Right atrium auricular region (tissue), 2 donors: ENCODE measurements around the gene TBX10. TPM values are rescaled to one million over a fixed set of nuclear protein-coding genes. Genes with fewer than 3 reads are reported as not detected.

Experiments
- DNase-seq: peaks from one replicate; pipeline ENCODE4 v3.0.0-alpha.2; 2019; ENCODE audit warnings: low spot score
- H3K27ac ChIP-seq, 2 donors: fragments of 200-600 bp; sonication (generic); 1 replicate in 1 of 2; 2 replicates in 1 of 2; pipeline ENCODE4 v1.5.1; 2016 to 2019
- H3K27me3 ChIP-seq, 2 donors: fragments of 200-600 bp; sonication (generic); one replicate each; pipeline versions ENCODE4 v1.5.1 to v1.6.0; 2017 to 2019
- H3K36me3 ChIP-seq: fragments of 200-600 bp; sonication (generic); one replicate; pipeline ENCODE4 v1.5.1; 2016
- H3K4me1 ChIP-seq, 2 donors: fragments of 200-600 bp; sonication (generic); one replicate each; pipeline versions ENCODE4 v1.5.1 to v1.6.0; 2017 to 2019
- H3K4me3 ChIP-seq, 2 donors: fragments of 200-600 bp; sonication (generic); 1 replicate in 1 of 2; 2 replicates in 1 of 2; pipeline ENCODE4 v1.5.1; 2017 to 2019; ENCODE audit warnings: mild to moderate bottlenecking in 1 of 2, moderate library complexity in 1 of 2
- H3K9me3 ChIP-seq, 2 donors: fragments of 200-600 bp; sonication (generic); one replicate each; pipeline ENCODE4 v1.5.1; 2019
- CTCF ChIP-seq, 2 donors: fragments of 200-600 bp; sonication (generic); IDR thresholded peaks; one replicate each; pipeline ENCODE4 v1.5.1; 2019; ENCODE audit warnings: antibody characterized with exemption in 2 of 2
- total RNA-seq, 2 donors: library from RNA; depleted of rRNA; stranded (reverse); fragments of >200 nt; gene quantifications; one replicate each; pipeline ENCODE4 v1.1.0, GENCODE V29; 2016

Gene TBX10
- total RNA-seq, 2 donors from 2014 or later: not detected

- peaks cover 46% of the 10 kb centered on the region for H3K36me3 ChIP-seq
- no peaks in the 10 kb centered on the region for H3K9me3 ChIP-seq
- H3K4me1 ChIP-seq: peaks cover 0 to 48% of the 10 kb centered on the region in 2 donors
- no peak for DNase-seq
- no peak for TF ChIP-seq CTCF (IDR thresholded peaks at IDR 0.05)
- no peaks in the 10 kb centered on the region for H3K27me3 ChIP-seq
- no peak overlapping the region for H3K4me3 ChIP-seq
- H3K27ac ChIP-seq: no peak overlapping the region
These were observed 28.4 kb downstream of the TBX10 start for GRCh38 chr11:67611165-67611564.

GRCh38 chr11:67610302-67610868 is 29.2 kb downstream of the TBX10 start:
- peaks cover 46% of the 10 kb centered on the region for H3K36me3 ChIP-seq
- H3K9me3 ChIP-seq: no peaks in the 10 kb centered on the region
- TF ChIP-seq CTCF (IDR thresholded peaks at IDR 0.05): no peak
- H3K27ac ChIP-seq: no peak overlapping the region
- DNase-seq: no peak
- peaks cover 0 to 45% of the 10 kb centered on the region in 2 donors for H3K4me1 ChIP-seq
- H3K4me3 ChIP-seq: no peak overlapping the region
- no peaks in the 10 kb centered on the region for H3K27me3 ChIP-seq

DNA sequence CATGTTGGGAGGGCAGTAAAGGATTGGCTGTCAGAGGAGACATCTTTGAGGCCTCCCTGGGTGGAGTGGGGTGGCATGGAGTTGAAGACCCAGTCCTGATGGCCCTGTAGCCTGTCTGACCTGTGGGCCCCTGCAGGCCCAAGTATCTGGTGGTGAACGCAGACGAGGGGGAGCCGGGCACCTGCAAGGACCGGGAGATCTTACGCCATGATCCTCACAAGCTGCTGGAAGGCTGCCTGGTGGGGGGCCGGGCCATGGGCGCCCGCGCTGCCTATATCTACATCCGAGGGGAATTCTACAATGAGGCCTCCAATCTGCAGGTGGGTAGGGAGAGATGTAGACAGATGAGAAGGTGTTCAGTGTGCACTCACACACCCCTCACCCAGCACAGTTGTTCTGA is 30.2 kb downstream of the TBX10 start:
- Histone ChIP-seq H3K36me3 (peaks cover 46% of the 10 kb centered on the region), H3K27me3 (no peaks in the 10 kb centered on the region), H3K4me1 (peaks cover 0 to 34% of the 10 kb centered on the region in 2 donors), H3K9me3 (no peaks in the 10 kb centered on the region), H3K27ac (no peak overlapping the region), H3K4me3 (no peak overlapping the region)
- TF ChIP-seq CTCF (IDR thresholded peaks at IDR 0.05): no peak
- DNase-seq: no peak

- H3K4me3 ChIP-seq: no peak overlapping the region
- no peak for TF ChIP-seq CTCF (IDR thresholded peaks at IDR 0.05)
- no peak overlapping the region for H3K27ac ChIP-seq
- no peaks in the 10 kb centered on the region for H3K9me3 ChIP-seq
- H3K36me3 ChIP-seq: peaks cover 46% of the 10 kb centered on the region
- DNase-seq: no peak
- no peaks in the 10 kb centered on the region for H3K27me3 ChIP-seq
- peaks cover 0 to 26% of the 10 kb centered on the region in 2 donors for H3K4me1 ChIP-seq
These were observed 31.1 kb downstream of the TBX10 start for GRCh38 chr11:67608486-67608885.

DNA sequence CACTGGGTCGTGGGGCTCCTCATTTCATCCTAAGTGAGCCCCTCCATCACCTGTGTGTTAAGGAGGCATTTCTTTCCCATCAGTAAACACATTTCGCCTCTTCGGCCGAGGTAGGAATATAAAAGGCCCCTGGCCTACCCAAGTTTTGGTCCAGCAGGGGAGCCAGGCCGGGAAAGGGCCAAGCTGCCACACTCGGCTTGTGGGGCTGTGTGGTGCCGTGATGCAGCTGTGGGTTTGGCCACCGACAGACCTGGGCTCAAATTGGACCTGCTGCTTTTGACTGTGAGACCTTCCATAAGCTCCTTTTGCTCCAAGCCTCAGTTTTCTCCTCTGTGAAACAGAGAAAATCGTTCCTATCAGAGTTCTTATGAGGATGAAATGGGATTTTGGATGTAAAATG is 32.1 kb downstream of the TBX10 start:
- no peak for TF ChIP-seq CTCF (IDR thresholded peaks at IDR 0.05)
- Histone ChIP-seq H3K9me3 (no peaks in the 10 kb centered on the region), H3K4me1 (peaks cover 0 to 24% of the 10 kb centered on the region in 2 donors), H3K27me3 (no peaks in the 10 kb centered on the region), H3K36me3 (peaks cover 41% of the 10 kb centered on the region), H3K27ac (peak overlapping the region; percentile 93 to 94), H3K4me3 (peak overlapping the region; percentile 95 to 99)
- DNase-seq: no peak
